Inflammatory macrophage treated with lipopolysaccharide for 1 hour (primary cell): Measurements from ENCODE around the gene PRKD3.

Experiments used
- DNase-seq, 2 donors: peaks; one replicate each; pipeline ENCODE4 v3.0.0-alpha.2; 2020 to 2022

The PRKD3 gene

GRCh38 chr2:37324786-37325624, at the start of gene PRKD3:
Gene PRKD3, minus strand, starts transcription at chr2:37324833. Its CDS starts 8,309 bp downstream, at chr2:37316524.
- peak; percentile 37 to 73 for DNase-seq

- no peak for DNase-seq
Observed at GRCh38 chr2:37372000-37372399, 47.4 kb upstream of the PRKD3 start.

DNA sequence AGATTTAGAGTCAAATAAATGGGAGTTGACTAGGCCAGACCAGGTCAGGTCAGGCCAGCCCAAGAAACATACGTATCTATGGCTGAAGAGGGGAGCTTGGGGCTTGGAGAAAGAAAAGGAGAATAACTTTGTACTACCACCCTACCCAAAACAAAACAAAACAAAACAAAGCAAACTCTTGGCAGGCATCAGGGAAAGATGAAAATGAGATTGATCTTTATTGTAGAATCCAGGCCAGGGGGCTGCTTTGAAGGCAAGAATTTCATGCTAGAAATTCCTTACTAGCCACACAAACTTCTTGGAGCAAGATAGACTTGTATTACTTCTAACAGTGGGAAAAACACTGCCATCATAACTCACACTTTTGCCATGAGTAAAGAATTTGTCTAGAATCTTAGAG, 46.0 kb upstream of the PRKD3 start:
- no peak for DNase-seq

DNA sequence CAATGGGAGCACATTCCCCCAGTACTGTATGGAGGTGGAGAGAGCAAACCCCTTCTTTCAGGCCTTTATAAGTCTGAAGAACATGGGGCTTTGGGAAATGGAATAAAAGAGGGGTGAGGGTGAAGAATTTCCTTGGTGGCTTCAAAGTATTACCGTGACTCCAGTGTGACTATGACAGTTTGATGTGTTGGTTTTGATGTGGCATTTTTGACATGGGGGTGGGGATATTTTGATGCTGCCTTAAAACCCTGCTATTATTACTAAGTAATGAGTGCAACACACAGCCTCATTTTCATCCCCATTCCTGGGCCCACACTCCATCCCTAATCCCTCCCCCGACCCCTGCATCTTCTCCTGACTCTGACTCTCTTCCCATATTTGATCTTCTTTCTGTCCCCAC, 43.4 kb upstream of the PRKD3 start:
- DNase-seq, result no peak

DNA sequence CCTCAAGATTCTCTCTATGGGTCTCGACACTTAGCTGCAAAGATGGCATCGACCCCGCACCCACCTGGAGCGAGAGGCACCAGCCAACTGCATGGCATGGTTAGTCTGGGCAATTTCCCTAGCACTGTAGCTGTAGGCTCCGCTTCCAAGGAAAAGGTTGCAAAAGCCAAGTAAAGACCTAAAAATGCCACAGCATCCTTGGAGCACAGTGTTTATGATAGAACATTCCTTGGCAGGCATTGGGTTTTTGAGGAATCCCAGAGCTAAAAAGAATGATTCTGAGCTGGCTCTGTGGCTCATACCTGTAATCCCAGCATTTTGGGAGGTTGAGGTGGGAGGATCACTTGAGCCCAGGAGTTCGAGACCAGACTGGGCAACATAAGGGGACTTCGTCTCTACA, 42.7 kb upstream of the PRKD3 start:
- DNase-seq, result no peak

DNA sequence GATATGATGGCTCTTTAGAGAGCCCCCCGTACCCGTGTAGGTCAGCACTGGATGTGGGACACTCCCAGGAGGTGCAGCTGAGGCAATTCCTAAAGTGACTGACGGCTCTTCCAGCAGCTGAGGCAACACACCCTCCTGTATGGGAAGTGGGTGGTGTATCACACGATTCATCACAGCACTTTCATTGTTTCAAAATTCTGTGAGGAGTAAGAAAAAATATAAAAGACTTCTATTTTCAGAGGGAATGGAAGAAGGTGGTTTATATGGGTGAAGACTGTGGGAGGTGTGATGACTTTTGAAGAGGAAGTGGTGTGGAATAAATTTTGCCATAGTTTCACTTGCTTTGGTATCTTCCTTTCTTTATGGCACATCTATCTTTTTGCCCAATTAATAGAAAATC, 42.1 kb upstream of the PRKD3 start:
- DNase-seq, result peak in 1 of 2 donors; percentile 69

DNA sequence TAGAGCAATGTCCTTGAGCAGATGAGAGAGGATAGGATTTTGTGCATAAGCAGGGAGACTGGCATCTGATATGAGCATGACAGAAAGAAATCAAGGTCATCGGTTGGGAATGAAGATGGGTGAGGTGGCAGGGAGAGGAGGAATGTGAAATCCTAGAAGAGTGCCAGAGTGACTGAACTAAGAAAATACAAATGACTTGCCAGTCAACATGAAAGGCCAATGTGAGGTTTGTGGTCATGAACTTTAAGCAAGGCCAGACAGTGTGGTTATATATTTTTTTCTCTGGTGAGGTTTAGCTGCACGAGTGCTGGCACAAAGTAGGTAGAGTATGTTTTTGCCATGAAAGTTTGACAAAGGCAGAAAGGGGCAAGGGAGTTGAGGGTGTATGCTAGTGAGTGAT, 41.0 kb upstream of the PRKD3 start:
- no peak for DNase-seq

DNA sequence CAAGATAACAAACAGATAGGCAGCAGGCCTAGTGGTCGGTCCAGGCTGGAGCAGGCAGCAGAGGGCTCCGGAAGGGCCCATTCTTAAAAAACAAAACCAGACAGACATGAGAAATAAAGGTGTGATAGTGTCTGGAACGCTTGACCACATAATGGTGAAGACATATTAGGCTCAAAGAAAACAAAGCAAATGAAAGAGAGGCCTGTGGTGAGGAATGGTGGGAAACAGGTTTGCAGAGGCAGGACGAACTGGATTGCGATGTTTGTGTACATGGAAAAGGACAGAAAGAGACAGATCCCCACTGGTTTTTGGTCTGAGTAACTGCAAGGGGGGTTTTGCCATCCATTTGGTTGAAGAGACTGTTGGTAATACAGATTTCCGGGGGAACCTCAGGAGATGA, 39.7 kb upstream of the PRKD3 start:
- no peak for DNase-seq

DNA sequence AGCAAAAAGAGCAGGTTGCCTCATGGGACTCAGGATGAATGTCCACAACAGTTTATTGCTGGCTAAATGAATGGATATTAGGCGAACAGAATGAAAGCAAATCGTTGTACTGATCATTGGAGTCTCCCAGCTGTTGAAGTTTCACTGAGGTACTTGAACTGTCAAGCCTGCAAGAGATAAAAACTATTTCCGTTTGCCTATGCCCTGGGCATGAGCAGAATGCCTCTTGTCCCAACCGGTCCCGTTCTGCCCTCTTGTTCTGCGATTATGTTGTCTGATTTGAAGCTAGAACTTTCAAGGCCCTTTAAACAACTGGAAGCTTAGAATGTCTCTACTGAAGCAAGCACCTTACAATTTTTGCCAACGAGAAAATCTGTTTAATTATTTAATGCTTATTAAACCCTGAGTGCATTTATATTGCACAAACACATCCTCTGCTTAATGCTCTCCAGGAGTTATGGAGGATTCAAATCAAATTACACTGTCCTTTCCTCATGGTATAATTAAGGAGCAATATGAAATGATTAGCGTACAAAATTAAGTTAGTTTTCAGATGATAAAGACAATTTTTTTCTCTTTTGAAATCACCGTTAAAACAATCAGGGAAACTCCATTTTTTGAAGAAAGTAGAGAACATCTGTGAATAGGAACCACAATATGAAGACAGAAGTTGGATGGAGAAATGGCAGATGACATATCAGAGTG, 37.5 kb upstream of the PRKD3 start:
- no peak for DNase-seq

GRCh38 chr2:37361216-37361815, 36.7 kb upstream of the PRKD3 start:
- DNase-seq, result peak; percentile 40 to 51

GRCh38 chr2:37358466-37358865, 33.8 kb upstream of the PRKD3 start:
- no peak for DNase-seq

DNA sequence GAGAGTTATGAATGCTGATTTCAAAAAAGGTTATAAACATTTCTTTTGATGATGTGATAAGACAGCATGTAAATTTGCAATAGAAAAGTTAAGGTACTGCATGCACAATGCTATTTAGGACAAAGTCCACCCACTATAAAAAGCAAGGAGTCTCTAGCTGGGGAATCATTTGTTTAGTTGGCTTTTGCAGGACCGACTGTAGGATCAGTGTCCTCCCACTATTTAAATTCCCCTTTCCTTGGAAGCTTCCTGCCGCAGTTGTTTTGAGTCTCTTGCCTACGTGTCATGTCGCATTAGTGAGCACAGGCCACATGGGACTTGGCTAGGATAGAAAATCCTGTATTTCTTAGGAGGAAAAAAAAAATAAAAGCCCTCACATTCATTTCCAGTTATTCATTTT, 32.9 kb upstream of the PRKD3 start:
- DNase-seq, result peak in 1 of 2 donors; percentile 50

DNA sequence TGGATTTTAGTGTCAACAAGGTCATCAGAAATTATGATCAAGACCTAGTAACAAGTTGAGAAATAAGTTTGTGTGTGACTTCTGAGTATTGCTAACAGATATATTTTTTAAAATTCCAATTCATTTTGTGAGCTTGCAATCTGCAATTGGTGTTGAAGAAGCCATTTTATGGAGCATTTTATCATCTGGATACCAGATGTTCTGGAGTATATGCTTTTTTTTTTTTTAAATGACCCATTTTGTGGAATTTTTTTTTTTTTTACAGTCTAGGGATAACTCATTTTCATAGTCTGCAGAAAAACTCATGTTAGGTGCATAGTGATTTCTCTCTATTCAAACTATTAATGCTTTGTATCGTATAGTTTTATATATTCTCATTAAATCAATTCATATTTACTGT, 32.4 kb upstream of the PRKD3 start:
- DNase-seq, result no peak

- DNase-seq, result no peak
Observed at GRCh38 chr2:37356299-37356698, 31.7 kb upstream of the PRKD3 start.

GRCh38 chr2:37355735-37356134, 31.1 kb upstream of the PRKD3 start:
- no peak for DNase-seq

DNA sequence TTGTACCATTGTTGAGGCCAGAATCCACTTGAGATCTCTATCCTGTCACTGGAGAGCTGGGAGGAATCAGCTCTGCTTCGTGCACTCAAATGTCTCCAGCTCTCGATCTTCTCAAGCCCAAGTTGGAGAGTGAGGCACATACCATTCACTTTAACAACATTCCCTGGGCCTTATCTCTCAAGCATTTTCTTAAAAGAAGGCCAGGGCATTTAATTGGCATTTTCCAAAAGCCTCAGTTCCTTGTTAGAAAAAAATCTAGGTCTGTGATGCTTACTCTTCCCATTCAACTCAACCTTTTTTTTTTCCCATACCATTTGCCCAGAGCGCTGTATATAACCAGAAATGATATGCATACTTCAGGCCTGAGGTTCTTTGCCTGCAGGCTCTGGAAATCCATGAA, 29.9 kb upstream of the PRKD3 start:
- no peak for DNase-seq

GRCh38 chr2:37350034-37350433, 25.4 kb upstream of the PRKD3 start:
- DNase-seq, result no peak

- DNase-seq, result peak; percentile 50 to 54
Observed at GRCh38 chr2:37349231-37349860, 24.7 kb upstream of the PRKD3 start.

DNA sequence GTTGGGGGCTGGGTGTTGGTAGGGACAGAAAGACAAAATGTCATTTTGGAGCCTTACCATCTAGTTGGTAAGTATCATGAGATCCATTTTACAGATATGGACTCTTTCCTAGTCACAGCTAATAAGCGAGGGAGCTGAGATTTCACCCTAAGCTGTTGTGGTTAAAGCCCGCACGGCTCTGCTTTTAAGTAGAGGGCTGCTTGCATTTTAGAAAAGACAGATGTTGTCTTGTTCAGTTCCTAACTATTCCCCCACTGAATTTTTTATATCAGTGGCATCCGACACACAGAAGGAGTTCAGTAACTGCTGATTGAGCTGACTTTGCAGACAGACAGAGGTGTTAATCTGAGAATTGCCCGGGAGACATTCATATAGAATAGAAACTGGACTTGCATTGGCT, 23.5 kb upstream of the PRKD3 start:
- DNase-seq, result no peak

GRCh38 chr2:37344453-37345361, 20.1 kb upstream of the PRKD3 start, which contains the start of gene QPCT:
Gene QPCT, plus strand, starts transcription at chr2:37344630. Its CDS starts 102 bp downstream, at chr2:37344732.
- DNase-seq, result peak; percentile 42 to 45

- peak; percentile 58 to 83 for DNase-seq
Observed at GRCh38 chr2:37343537-37344434, 19.2 kb upstream of the PRKD3 start.
